ENCODE results near the gene LRRC25. TPM values are rescaled to one million over a fixed set of nuclear protein-coding genes. Genes with fewer than 3 reads are reported as not detected.
"Not testable (repeated sequence)": the region's sequence is repeated elsewhere in the genome, so short reads cannot be mapped to it uniquely, and the experiment has no call there.

The LRRC25 gene
- total RNA-seq, 4 donors from 2014 or later, result 3.3 to 4.9 (median 4.1) TPM; not detected in 1

GRCh38 chr19:18408053-18408476 lies 10.6 kb upstream of the LRRC25 start:
- Histone ChIP-seq H3K27ac (peak overlapping the region in 2 of 4 donors; percentile 26 to 41), H3K9me3 (no peaks in the 10 kb centered on the region), H3K36me3 (no peaks in the 10 kb centered on the region), H3K4me1 (peaks cover 0 to 18% (median 14%) of the 10 kb centered on the region in 4 donors), H3K4me3 (no peak overlapping the region), H3K27me3 (no peaks in the 10 kb centered on the region)
- in situ Hi-C loops (cut with MboI; ENCODE audit: low pct_ligation_motif_present in 1 of 4, low pct_unique_long_range_greater_than_20kb in 1 of 4, low sequenced_read_pairs in 3 of 4), result loop anchor here (5.0 to 25.0 kb wide), 4 partner anchors 53 to 146 kb away; partner anchors contain the start of gene IQCN (in 1 of the 4)
- WGBS, 2 donors (ENCODE audit: low coverage in 1 of 2), result 32% methylated on average over 10 of the region's 10 CpGs; no CpG with 5 or more reads in 1 of the 2 donors
- DNase-seq, result peak; percentile 72
- TF ChIP-seq CTCF (IDR thresholded peaks at IDR 0.05), result peak; percentile 33 to 66 (median 62)
- TF ChIP-seq POLR2A (IDR thresholded peaks at IDR 0.05), result no peak
- TF ChIP-seq EP300 (IDR thresholded peaks at IDR 0.05; ENCODE audit: low read depth), result no peak
- TF ChIP-seq POLR2AphosphoS5 (IDR thresholded peaks at IDR 0.05), result no peak
- intact Hi-C loops (cut with DNase I; ENCODE audit: low total_unique reads), result no loop called here

GRCh38 chr19:18406749-18407148 lies 9.3 kb upstream of the LRRC25 start:
- H3K27me3 ChIP-seq, result no peaks in the 10 kb centered on the region
- H3K4me1 ChIP-seq, result peaks cover 0 to 31% (median 26%) of the 10 kb centered on the region in 4 donors
- TF ChIP-seq POLR2A (IDR thresholded peaks at IDR 0.05) (no peak), CTCF (IDR thresholded peaks at IDR 0.05) (no peak), EP300 (IDR thresholded peaks at IDR 0.05; ENCODE audit: low read depth) (no peak), POLR2AphosphoS5 (IDR thresholded peaks at IDR 0.05) (no peak)
- intact Hi-C loops (cut with DNase I; ENCODE audit: low total_unique reads) (no loop called here), in situ Hi-C loops (cut with MboI; ENCODE audit: low pct_ligation_motif_present in 1 of 4, low pct_unique_long_range_greater_than_20kb in 1 of 4, low sequenced_read_pairs in 3 of 4) (loop anchor here (5.0 to 25.0 kb wide), 4 partner anchors 52 to 144 kb away; partner anchors contain the start of gene IQCN (in 1 of the 4))
- no peaks in the 10 kb centered on the region for H3K36me3 ChIP-seq
- H3K4me3 ChIP-seq, result no peak overlapping the region
- H3K27ac ChIP-seq, result no peak overlapping the region
- no peak for DNase-seq
- 89% methylated on average over 9 of the region's 9 CpGs; no CpG with 5 or more reads in 1 of the 2 donors for WGBS, 2 donors (ENCODE audit: low coverage in 1 of 2)
- no peaks in the 10 kb centered on the region for H3K9me3 ChIP-seq

DNA sequence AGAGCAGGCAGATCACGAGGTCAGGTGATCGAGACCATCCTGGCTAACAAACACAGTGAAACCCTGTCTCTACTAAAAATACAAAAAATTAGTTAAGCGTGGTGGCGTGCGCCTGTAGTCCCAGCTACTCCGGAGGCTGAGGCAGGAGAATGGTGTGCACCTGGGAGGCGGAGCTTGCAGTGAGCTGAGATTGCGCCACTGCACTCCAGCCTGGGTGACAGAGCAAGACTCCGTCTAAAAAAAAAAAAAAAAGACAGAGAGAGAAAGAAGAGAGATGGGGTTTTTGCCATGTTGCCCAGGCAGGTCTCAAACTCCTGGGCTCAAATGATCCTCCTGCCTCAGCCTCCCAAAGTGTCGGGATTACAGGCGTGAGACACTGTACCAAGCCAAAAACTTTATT lies 8.3 kb upstream of the LRRC25 start:
- in situ Hi-C loops (cut with MboI; ENCODE audit: low pct_ligation_motif_present in 1 of 4, low pct_unique_long_range_greater_than_20kb in 1 of 4, low sequenced_read_pairs in 3 of 4), result loop anchor here (5.0 to 25.0 kb wide), 4 partner anchors 51 to 143 kb away; partner anchors contain the start of gene IQCN (in 1 of the 4)
- H3K36me3 ChIP-seq; H3K9me3 ChIP-seq; intact Hi-C loops (cut with DNase I; ENCODE audit: low total_unique reads); DNase-seq; H3K27me3 ChIP-seq; H3K27ac ChIP-seq; H3K4me3 ChIP-seq: not testable (repeated sequence)
- WGBS, 2 donors (ENCODE audit: low coverage in 1 of 2), result 88 to 90% methylated on average over 8 to 11 of the region's 11 CpGs
- H3K4me1 ChIP-seq, result peaks cover 0 to 34% (median 26%) of the 10 kb centered on the region in 4 donors

DNA sequence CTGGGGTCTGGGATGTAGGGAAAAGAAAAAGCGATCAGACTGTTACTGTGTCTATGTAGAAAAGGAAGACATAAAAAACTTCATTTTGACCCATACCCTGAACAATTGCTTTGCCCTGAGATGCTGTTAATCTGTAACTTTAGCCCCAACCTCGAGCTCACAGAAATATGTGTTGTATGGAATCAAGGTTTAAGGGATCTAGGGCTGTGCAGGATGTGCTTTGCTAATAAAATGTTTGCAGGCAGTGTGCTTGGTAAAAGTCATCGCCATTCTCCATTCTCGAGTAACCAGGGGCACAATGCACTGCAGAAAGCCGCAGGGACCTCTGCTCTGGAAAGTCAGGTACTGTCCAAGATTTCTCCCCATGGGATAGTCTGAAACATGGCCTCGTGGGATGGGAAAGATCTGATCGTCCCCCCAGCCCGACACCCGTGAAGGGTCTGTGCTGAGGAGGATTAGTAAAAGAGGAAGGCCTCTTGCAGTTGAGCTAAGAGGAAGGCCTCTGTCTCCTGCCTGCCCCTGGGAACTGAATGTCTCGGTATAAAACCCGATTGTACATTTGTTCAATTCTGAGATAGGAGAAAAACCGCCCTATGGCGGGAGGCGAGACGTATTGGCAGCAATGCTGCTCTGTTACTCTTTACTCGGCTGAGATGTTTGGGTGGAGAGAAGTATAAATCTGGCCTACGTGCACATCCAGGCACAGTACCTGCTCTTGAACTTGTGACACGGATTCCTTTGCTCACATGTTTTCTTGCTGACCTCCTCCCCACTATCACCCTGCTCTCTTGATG lies 5.2 kb upstream of the LRRC25 start:
- intact Hi-C loops (cut with DNase I; ENCODE audit: low total_unique reads); DNase-seq; H3K4me3 ChIP-seq; H3K27me3 ChIP-seq; H3K9me3 ChIP-seq; H3K36me3 ChIP-seq: not testable (repeated sequence)
- Histone ChIP-seq H3K4me1 (peaks cover 0 to 45% (median 33%) of the 10 kb centered on the region in 4 donors), H3K27ac (peak overlapping the region; percentile 77 to 86 (median 82))
- WGBS, 2 donors (ENCODE audit: low coverage in 1 of 2), result 45 to 49% methylated on average over 7 to 18 of the region's 18 CpGs
- peak; percentile 19 for TF ChIP-seq POLR2A (IDR thresholded peaks at IDR 0.05)
- in situ Hi-C loops (cut with MboI; ENCODE audit: low pct_ligation_motif_present in 1 of 4, low pct_unique_long_range_greater_than_20kb in 1 of 4, low sequenced_read_pairs in 3 of 4), result loop anchor here in 2 of 4 donors (10.0 to 25.0 kb wide), 2 partner anchors 48 to 140 kb away; partner anchors contain the start of gene IQCN (in 1 of the 2)

- TF ChIP-seq CTCF (IDR thresholded peaks at IDR 0.05) (peak; percentile 19 to 65 (median 54)), EP300 (IDR thresholded peaks at IDR 0.05; ENCODE audit: low read depth) (no peak), POLR2AphosphoS5 (IDR thresholded peaks at IDR 0.05) (peak; percentile 30 to 46 (median 43)), POLR2A (IDR thresholded peaks at IDR 0.05) (peak; percentile 68)
- in situ Hi-C loops (cut with MboI; ENCODE audit: low pct_ligation_motif_present in 1 of 4, low pct_unique_long_range_greater_than_20kb in 1 of 4, low sequenced_read_pairs in 3 of 4) (loop anchor here in 2 of 4 donors (10.0 to 25.0 kb wide), 2 partner anchors 47 to 139 kb away; partner anchors contain the start of gene IQCN (in 1 of the 2)), intact Hi-C loops (cut with DNase I; ENCODE audit: low total_unique reads) (no loop called here)
- no peaks in the 10 kb centered on the region for H3K9me3 ChIP-seq
- H3K4me1 ChIP-seq, result peaks cover 0 to 50% (median 38%) of the 10 kb centered on the region in 4 donors
- no peak overlapping the region for H3K4me3 ChIP-seq
- peaks cover 13% of the 10 kb centered on the region for H3K27me3 ChIP-seq
- 13 to 31% methylated on average over 6 to 7 of the region's 7 CpGs for WGBS, 2 donors (ENCODE audit: low coverage in 1 of 2)
- H3K27ac ChIP-seq, result peak overlapping the region; percentile 77 to 86 (median 82)
- peak; percentile 85 for DNase-seq
- H3K36me3 ChIP-seq, result no peaks in the 10 kb centered on the region
Measured at GRCh38 chr19:18401580-18402112, 4.2 kb upstream of the LRRC25 start.
